ENCODE results near the gene ERICH2.
A peak's percentile ranks its signal among the peaks of the same experiment; 100 is the strongest.

ERICH2 gene

GRCh38 chr2:170763232-170763631 is 6.9 kb upstream of the ERICH2 start:
- DNase-seq: no peak

DNA sequence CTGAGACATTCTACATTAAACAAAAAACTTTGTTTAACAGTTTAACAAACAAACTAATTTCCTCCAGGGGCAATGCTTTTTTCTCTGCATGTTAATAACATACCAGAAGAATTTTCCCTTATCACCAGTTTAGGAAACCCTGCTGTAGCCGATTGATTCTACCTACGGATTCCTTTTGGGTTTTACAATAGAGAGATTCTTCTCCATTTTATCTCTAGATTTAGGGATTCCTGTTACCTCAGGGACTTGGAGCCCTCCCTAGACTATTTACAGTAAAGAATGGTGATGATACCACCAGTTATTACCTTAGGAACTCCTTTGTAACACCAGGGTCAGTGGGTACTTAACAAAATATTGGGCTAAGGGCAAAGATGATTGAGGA is 5.3 kb upstream of the ERICH2 start:
- DNase-seq: no peak

- DNase-seq: no peak
Measured at GRCh38 chr2:170766693-170767092, 3.5 kb upstream of the ERICH2 start.

DNA sequence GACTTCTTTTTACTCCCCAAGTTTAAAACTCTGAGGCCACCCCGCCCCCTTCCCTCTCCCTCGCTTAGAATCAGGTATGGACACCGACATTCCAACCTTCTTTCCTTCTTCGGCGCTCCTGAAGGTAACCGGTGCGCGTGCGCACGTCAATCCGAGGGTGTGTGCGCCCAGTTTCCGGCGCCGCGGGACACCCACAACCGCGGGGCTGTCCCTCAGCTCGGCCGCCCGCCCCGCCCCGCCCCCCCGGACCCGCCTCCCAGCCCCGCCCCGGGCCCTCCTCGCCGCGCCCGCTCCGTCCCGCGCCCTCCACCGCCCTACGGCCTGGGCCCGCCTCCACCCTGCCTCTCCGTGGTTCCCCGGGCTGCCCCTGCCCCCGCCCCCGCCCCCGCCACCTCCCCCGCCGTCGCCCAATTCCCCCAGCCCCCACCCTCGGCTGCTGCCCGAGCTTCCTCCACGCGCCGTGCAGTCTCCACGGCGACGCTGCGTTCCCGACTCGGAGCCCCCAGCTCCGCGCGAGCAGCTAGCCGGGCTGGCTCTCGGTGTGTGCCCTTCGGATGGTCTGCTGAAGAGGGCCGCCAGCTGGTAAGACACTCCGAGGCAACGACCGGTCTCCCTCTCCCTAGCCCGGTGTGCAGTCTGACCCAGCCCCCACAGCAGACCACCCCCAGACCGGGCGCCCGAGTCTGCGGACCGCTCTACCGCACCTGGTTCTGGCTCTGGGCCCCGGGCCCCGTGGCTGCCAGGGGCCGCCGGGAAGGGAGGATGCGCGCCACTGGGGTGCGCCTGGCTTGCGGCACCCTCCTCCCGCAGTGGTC is 635 bp downstream of the ERICH2 start:
- DNase-seq: no peak

DNA sequence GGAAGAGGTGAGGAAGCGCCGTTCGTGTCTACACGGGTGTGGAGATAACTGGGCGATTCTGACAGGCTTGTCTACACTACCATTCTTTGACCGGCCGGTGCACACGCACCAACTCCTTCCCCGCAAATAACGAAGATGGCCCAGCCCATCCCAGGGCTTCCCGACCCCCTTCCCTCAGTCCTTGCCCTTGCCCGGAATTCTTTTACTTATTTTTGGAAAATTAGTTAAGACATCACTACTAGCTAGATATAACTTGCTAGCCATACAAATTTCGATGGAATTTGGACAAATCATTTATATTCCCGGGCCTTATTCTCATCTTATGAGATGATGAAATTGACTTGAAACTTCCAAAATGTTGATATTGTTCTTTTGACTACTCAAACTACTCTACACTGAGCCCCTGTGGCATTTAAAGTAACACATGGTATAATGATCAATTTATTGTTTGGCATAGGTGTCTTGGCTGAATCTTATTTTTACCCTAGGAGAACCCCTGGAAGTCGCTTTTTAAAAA is 1.3 kb downstream of the ERICH2 start:
- DNase-seq: no peak

DNA sequence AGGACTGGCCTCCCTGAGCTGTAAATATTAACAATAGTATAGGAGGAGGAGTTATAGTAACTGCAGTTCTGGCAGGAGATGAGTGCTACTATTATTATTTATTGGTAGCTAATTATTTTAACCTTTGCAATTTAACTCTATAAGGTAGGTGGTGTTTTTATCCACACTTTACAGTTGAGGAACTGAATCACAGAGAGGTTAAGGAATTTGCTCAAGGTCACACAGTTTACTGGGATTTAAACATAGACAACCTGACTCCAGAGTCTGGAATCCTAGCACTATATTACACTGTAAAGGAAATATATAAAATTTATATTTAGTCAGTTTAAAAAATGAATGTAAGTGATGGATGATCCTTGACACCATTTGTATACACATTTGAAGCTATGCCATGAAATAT is 2.1 kb downstream of the ERICH2 start:
- no peak for DNase-seq

GRCh38 chr2:170774074-170774473 is 3.9 kb downstream of the ERICH2 start:
- no peak for DNase-seq

GRCh38 chr2:170778900-170779299 is 8.7 kb downstream of the ERICH2 start:
- DNase-seq: no peak

- DNase-seq: no peak
Measured at GRCh38 chr2:170779304-170779703, 9.1 kb downstream of the ERICH2 start.

DNA sequence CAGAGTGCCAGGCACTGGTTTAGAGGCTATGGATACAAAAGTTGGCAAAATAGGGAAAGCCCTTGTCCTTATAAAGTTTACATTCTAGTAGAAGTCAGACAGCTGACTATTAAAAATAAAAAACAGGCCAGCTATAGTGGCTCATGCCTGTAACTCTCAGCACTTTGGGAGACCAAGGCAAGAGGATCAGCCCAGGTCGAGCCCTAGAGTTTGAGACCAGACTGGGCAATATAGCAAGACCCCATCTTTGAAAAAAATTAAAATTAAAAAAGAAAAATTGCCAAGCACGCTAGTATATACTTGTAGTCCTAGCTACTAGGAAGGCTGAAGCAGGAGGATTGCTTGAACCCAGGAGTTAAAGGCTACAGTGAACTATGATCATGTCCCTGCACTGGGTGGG is 12.5 kb downstream of the ERICH2 start:
- DNase-seq: no peak

- DNase-seq: no peak
Measured at GRCh38 chr2:170783549-170783948, 13.4 kb downstream of the ERICH2 start.

DNA sequence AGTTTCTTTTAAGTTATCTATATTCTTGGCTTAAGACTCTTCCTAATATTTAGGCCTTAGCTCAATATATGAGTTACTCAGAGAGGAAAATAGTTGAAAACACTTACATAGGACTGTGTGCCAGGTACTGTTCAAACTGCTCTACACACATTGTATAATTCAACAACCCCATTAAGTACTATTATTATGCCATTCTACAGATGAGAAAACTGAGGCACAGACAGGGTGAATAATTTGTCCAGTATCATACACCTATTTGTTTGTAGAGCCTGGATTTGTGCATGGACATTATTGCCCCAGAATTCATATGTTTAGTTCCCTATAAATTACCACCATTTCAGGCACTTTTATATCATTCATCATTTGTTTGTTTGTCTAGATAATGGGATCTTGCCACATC is 28.8 kb downstream of the ERICH2 start:
- DNase-seq: no peak

GRCh38 chr2:170806548-170806947 is 36.4 kb downstream of the ERICH2 start:
- no peak for DNase-seq

- peak; percentile 95 for DNase-seq
Measured at GRCh38 chr2:170812710-170813600, 42.8 kb downstream of the ERICH2 start.

DNA sequence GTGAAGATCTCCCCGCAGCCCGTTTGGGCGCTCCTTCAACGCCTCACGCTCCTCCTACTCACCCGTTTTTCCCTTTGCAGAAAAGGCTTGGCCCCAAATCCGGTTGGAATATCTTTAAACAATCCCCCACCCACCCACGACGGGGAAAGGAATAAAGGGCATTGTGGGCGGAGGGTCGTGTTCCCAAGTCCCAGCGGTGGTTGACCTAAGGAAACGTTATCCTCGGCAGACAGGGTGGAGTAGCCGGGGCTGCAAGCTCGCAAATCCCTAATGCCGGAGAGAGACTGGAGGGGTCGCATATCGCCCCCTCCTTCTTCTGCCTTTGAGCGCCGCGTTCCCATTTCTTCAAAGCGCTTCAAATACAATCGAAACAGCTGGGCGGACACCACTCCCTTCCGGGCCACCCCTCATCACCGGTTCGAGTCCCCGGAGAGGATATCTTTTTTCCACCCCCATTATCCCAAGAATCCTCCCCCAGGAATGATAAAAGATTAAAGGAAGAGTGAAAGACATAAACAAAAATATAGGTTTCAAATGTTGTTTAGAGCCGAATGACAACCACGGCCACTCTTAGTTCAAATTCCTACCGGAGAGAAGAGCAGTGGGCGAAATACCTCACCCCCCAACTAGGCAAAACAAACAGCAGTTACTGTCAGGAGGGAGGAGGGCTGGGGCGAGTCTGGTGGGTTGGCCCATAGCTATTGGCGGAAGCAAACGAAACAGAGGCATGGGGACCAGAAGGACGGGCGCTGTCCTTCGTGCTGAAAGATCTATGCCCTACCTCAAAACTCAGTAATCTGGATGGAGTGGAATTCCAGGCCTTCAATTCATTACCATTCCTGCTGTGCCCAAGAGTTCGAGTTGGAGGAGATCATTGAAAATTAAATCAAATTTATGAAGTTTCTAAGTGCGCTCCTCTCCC is 43.7 kb downstream of the ERICH2 start:
- no peak for DNase-seq

GRCh38 chr2:170814533-170815230 is 44.5 kb downstream of the ERICH2 start:
- DNase-seq: no peak

- no peak for DNase-seq
Measured at GRCh38 chr2:170815311-170815710, 45.1 kb downstream of the ERICH2 start.

GRCh38 chr2:170815746-170816503 is 45.7 kb downstream of the ERICH2 start:
- no peak for DNase-seq

DNA sequence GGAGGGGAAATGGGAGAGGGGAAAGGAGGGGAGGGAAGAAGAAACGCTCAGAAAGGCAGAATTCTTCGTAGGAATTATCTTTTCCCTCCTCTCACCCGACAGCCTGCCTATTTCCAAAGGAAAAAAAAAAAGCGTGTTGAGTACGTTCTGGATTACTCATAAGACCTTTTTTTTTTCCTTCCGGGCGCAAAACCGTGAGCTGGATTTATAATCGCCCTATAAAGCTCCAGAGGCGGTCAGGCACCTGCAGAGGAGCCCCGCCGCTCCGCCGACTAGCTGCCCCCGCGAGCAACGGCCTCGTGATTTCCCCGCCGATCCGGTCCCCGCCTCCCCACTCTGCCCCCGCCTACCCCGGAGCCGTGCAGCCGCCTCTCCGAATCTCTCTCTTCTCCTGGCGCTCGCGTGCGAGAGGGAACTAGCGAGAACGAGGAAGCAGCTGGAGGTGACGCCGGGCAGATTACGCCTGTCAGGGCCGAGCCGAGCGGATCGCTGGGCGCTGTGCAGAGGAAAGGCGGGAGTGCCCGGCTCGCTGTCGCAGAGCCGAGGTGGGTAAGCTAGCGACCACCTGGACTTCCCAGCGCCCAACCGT is 46.4 kb downstream of the ERICH2 start, which contains the start of gene GAD1:
Gene GAD1 (plus strand): TSS at position 384 of the 589 bp plus-strand sequence. CDS start 1,705 bp downstream, outside the sequence.
- DNase-seq: no peak
